MCF 10A (cell line): ENCODE results near the gene ELP4. TPM values are rescaled to one million over a fixed set of nuclear protein-coding genes. Genes with fewer than 3 reads are reported as not detected.

Source experiments
- BruUV-seq: library from RNA; stranded (reverse); fragments of 400-500 nt; replicated peaks from 2 replicates; lab custom pipeline; 2021; lab: Mats Ljungman, UMichigan
- CTCF ChIA-PET: fragments of 300-600 bp; sonication (Branson Sonifier 250); formaldehyde crosslinking; extraction: SDS; loops from one replicate; lab custom pipeline; 2021; ENCODE audit warnings: antibody characterized with exemption, inconsistent platforms; lab: Yijun Ruan, JAX
- POLR2A ChIA-PET: fragments of 300-600, 350-650 bp; sonication (Branson Sonifier 250); formaldehyde crosslinking; extraction: SDS; loops from one replicate; lab custom pipeline; 2020; ENCODE audit warnings: antibody characterized with exemption, inconsistent platforms; lab: Yijun Ruan, JAX
- DNase-seq: peaks from one replicate; pipeline ENCODE4 v3.0.0-alpha.2; 2018; ENCODE audit not compliant: unreplicated experiment
- H3K27ac Mint-ChIP-seq: one replicate; pipeline ENCODE4 v1.8.0; 2022; ENCODE audit warnings: mild to moderate bottlenecking, low read depth, mixed read lengths; ENCODE audit not compliant: unreplicated experiment
- H3K27me3 Mint-ChIP-seq: one replicate; pipeline ENCODE4 v1.8.0; 2022; ENCODE audit warnings: mixed read lengths; ENCODE audit not compliant: insufficient read depth, unreplicated experiment
- H3K36me3 Mint-ChIP-seq: one replicate; pipeline ENCODE4 v1.8.0; 2022; ENCODE audit warnings: mild to moderate bottlenecking, moderate library complexity, mixed read lengths; ENCODE audit not compliant: insufficient read depth, unreplicated experiment
- H3K4me1 Mint-ChIP-seq: one replicate; pipeline ENCODE4 v1.8.0; 2022; ENCODE audit warnings: mixed read lengths; ENCODE audit not compliant: insufficient read depth, unreplicated experiment
- H3K4me3 Mint-ChIP-seq: one replicate; pipeline ENCODE4 v1.8.0; 2022; ENCODE audit warnings: mild to moderate bottlenecking, moderate library complexity, mixed read lengths; ENCODE audit not compliant: unreplicated experiment
- H3K9me3 Mint-ChIP-seq: one replicate; pipeline ENCODE4 v1.8.0; 2022; ENCODE audit warnings: mixed read lengths; ENCODE audit not compliant: unreplicated experiment
- intact Hi-C: fragments of 100-400 bp; cut with micrococcal nuclease; formaldehyde crosslinking; loops from 2 replicates; pipeline ENCODE4 v1.14.1; 2022
- total RNA-seq: library from RNA; stranded (reverse); gene quantifications from 2 replicates; pipeline ENCODE4 v1.2.3, GENCODE V29; 2022
- TF ChIP-seq, protein P1 (sequence below): fragments of 200-600 bp; IDR thresholded peaks from one replicate; pipeline ENCODE4 v1.8.0; 2022; ENCODE audit warnings: antibody characterized with exemption, mild to moderate bottlenecking; ENCODE audit not compliant: unreplicated experiment

ELP4 gene
- total RNA-seq, 1 experiment from 2014 or later, result 18.3 TPM

DNA sequence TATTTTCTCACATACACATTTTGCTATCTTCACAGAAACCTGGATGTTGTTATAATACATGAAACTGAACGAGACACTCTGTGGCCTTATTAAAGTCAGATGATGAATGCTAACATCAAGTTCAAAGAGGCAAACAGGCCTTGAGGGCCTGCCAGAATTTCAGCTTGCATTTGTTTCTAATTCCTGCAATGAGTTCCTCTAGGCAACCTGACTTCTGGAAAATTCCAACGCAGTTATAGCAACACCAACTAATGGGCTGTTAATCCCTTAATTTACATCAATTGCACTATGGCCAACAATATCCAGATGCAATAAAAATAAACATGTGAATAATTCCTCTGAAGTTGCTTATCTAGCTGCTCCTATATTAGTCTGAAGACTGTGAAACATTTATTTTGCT, 282.5 kb downstream of the ELP4 start:
- Mint-ChIP-seq H3K27ac (no peak overlapping the region), H3K9me3 (peaks cover 6% of the 10 kb centered on the region), H3K36me3 (peaks cover 5% of the 10 kb centered on the region), H3K4me3 (no peak overlapping the region), H3K4me1 (no peaks in the 10 kb centered on the region), H3K27me3 (no peaks in the 10 kb centered on the region)
- intact Hi-C loops, result no loop called here
- TF ChIP-seq, protein P1, sequence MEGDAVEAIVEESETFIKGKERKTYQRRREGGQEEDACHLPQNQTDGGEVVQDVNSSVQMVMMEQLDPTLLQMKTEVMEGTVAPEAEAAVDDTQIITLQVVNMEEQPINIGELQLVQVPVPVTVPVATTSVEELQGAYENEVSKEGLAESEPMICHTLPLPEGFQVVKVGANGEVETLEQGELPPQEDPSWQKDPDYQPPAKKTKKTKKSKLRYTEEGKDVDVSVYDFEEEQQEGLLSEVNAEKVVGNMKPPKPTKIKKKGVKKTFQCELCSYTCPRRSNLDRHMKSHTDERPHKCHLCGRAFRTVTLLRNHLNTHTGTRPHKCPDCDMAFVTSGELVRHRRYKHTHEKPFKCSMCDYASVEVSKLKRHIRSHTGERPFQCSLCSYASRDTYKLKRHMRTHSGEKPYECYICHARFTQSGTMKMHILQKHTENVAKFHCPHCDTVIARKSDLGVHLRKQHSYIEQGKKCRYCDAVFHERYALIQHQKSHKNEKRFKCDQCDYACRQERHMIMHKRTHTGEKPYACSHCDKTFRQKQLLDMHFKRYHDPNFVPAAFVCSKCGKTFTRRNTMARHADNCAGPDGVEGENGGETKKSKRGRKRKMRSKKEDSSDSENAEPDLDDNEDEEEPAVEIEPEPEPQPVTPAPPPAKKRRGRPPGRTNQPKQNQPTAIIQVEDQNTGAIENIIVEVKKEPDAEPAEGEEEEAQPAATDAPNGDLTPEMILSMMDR, result no peak
- no TSS peak for BruUV-seq
- POLR2A ChIA-PET, result no interaction called here
- no peak for DNase-seq
- CTCF ChIA-PET, result no interaction called here

DNA sequence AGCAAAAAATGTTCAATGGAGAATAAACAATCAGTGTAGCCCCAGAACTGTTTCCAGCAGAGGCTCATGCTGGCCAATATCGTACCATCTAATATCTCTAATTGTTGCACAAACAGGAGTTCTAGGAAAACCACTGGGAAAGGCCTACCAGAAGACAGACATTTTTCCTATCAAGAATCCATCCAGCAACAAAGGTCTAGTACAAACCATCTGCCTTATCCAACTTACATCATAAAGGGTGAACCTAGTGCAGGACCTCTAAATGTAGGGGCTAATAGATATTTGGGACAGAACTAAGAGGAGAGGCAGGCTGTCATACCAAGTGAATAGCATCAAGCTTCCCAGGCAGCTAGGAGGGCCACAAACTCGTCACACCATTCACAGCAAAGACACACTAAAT, 282.9 kb downstream of the ELP4 start:
- Mint-ChIP-seq H3K36me3 (peaks cover 5% of the 10 kb centered on the region), H3K4me1 (no peaks in the 10 kb centered on the region), H3K27ac (no peak overlapping the region), H3K4me3 (no peak overlapping the region), H3K27me3 (no peaks in the 10 kb centered on the region), H3K9me3 (peaks cover 7% of the 10 kb centered on the region)
- TF ChIP-seq, protein P1, result no peak
- no peak for DNase-seq
- POLR2A ChIA-PET, result no interaction called here
- intact Hi-C loops, result no loop called here
- no TSS peak for BruUV-seq
- CTCF ChIA-PET, result no interaction called here

- TF ChIP-seq, protein P1, result no peak
- H3K4me3 Mint-ChIP-seq, result no peak overlapping the region
- peaks cover 5% of the 10 kb centered on the region for H3K36me3 Mint-ChIP-seq
- no peak for DNase-seq
- no peak overlapping the region for H3K27ac Mint-ChIP-seq
- ChIA-PET CTCF (no interaction called here), POLR2A (interaction anchor here (0.7 kb wide), 1 partner anchor 1619 kb away, joined by 3 read pairs; no protein-coding TSS in a partner anchor)
- H3K9me3 Mint-ChIP-seq, result peaks cover 14% of the 10 kb centered on the region
- H3K4me1 Mint-ChIP-seq, result no peaks in the 10 kb centered on the region
- intact Hi-C loops, result no loop called here
- no peaks in the 10 kb centered on the region for H3K27me3 Mint-ChIP-seq
- BruUV-seq, result no TSS peak
Measured at GRCh38 chr11:31793264-31793663, 283.7 kb downstream of the ELP4 start.

DNA sequence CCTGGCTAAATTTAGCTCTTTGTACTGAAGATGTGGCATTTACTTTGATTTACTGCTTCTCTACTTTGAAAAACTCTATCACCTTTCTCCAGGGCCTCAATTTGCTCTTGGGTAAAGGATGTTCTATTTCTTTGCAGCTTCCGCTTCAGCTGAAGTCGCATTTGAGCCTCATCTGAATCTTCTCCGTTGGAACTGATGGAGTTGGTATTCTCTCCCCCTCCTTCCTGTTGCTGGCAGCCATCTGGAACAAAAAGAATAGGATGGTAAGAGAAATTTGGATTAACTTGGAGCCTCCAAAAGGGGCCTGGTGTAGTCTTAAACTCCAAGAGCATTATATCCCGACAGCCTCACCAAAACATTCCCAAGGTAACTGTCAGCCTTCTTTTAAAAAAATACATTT, 285.0 kb downstream of the ELP4 start:
- Mint-ChIP-seq H3K27ac (no peak overlapping the region), H3K4me3 (no peak overlapping the region), H3K9me3 (peaks cover 14% of the 10 kb centered on the region), H3K4me1 (no peaks in the 10 kb centered on the region), H3K27me3 (peaks cover under 1% of the 10 kb centered on the region), H3K36me3 (peaks cover 5% of the 10 kb centered on the region)
- ChIA-PET POLR2A (no interaction called here), CTCF (interaction anchor here (0.7 kb wide), 1 partner anchor 14 kb away, joined by 3 read pairs; no protein-coding TSS in a partner anchor)
- no peak for DNase-seq
- BruUV-seq, result no TSS peak
- intact Hi-C loops, result no loop called here
- TF ChIP-seq, protein P1, result no peak
